H1 (cell line): ENCODE results near the gene MAGED2. TPM values are rescaled to one million over a fixed set of nuclear protein-coding genes. Genes with fewer than 3 reads are reported as not detected.

ENCODE experiments used
- CTCF ChIA-PET: fragments of 300-600 bp; sonication (Branson Sonifier 250); formaldehyde crosslinking; loops from one replicate; lab custom pipeline; 2021; ENCODE audit not compliant: partially characterized antibody; lab: Charles Lee
- POLR2A ChIA-PET: fragments of 300-600 bp; sonication (Branson Sonifier 250); formaldehyde crosslinking; loops from one replicate; lab custom pipeline; 2021; ENCODE audit warnings: inconsistent platforms; ENCODE audit not compliant: partially characterized antibody; lab: Charles Lee
- DNase-seq, 2 experiments: peaks; one replicate each; pipeline versions ENCODE4 v3.0.0 to v3.0.0-alpha.2; 2010 to 2022; ENCODE audit warnings: low spot score in 2 of 2, low read depth in 1 of 2, mixed read lengths in 1 of 2
- FAIRE-seq: peaks from 2 replicates; lab custom pipeline; 2011; peaks lifted over from hg19 to GRCh38; lab: Jason Lieb, UNC
- H2AFZ ChIP-seq: 2 replicates; pipeline ENCODE4 v1.8.1; 2012; ENCODE audit warnings: low read length, inconsistent platforms
- H2AK5ac ChIP-seq: 2 replicates; pipeline ENCODE4 v1.6.1; 2013; ENCODE audit warnings: low read depth, low read length
- H2BK120ac ChIP-seq: replicated peaks from 2 replicates; pipeline ENCODE3; 2013; ENCODE audit warnings: low read depth, low read length, inconsistent platforms
- H2BK12ac ChIP-seq: 2 replicates; pipeline ENCODE4 v1.6.1; 2013; ENCODE audit warnings: low read depth, low read length
- H2BK15ac ChIP-seq: 2 replicates; pipeline ENCODE4 v1.6.1; 2013; ENCODE audit warnings: low read length
- H2BK20ac ChIP-seq: 2 replicates; pipeline ENCODE4 v1.6.1; 2013; ENCODE audit warnings: low read length
- H2BK5ac ChIP-seq: 2 replicates; pipeline ENCODE4 v1.6.1; 2013; ENCODE audit warnings: low read depth, low read length
- H3K14ac ChIP-seq: 2 replicates; pipeline ENCODE4 v1.6.1; 2013; ENCODE audit warnings: inconsistent platforms; ENCODE audit not compliant: insufficient read length
- H3K18ac ChIP-seq: 2 replicates; pipeline ENCODE4 v1.6.1; 2013; ENCODE audit warnings: low read length; ENCODE audit errors: extremely low read depth
- H3K23ac ChIP-seq: 2 replicates; pipeline ENCODE4 v1.6.1; 2013; ENCODE audit warnings: inconsistent platforms; ENCODE audit not compliant: insufficient read length
- H3K23me2 ChIP-seq: 2 replicates; pipeline ENCODE4 v1.6.1; 2013; ENCODE audit warnings: low read depth, low read length
- H3K27ac ChIP-seq: 2 replicates; pipeline ENCODE4 v1.6.1; 2011; ENCODE audit warnings: low read depth, low read length, inconsistent platforms
- H3K27me3 ChIP-seq, 4 experiments: replicated peaks in 1 of 4; 1 replicate in 1 of 4; 2 replicates in 3 of 4; pipeline versions ENCODE4 v1.6.1 to v1.8.1; 2011 to 2013; ENCODE audit warnings: low read length in 3 of 4, mild to moderate bottlenecking in 3 of 4, inconsistent platforms in 2 of 4, mixed read lengths in 2 of 4, moderate library complexity in 1 of 4; ENCODE audit not compliant: control insufficient read depth in 3 of 4, insufficient read depth in 3 of 4; ENCODE audit errors: extremely low read depth in 1 of 4
- H3K36me3 ChIP-seq, 4 experiments: 2 replicates each; pipeline versions ENCODE4 v1.6.1 to v1.8.1; 2011 to 2013; ENCODE audit warnings: mild to moderate bottlenecking in 4 of 4, low read length in 3 of 4, moderate library complexity in 2 of 4, control low read depth in 1 of 4, inconsistent platforms in 1 of 4; ENCODE audit not compliant: insufficient read depth in 4 of 4, control insufficient read depth in 2 of 4
- H3K4ac ChIP-seq: replicated peaks from 2 replicates; pipeline ENCODE3; 2013; ENCODE audit warnings: low read length, low read depth, mixed read lengths, inconsistent platforms; ENCODE audit not compliant: insufficient read length
- H3K4me1 ChIP-seq, 4 experiments: replicated peaks in 1 of 4; 1 replicate in 1 of 4; 2 replicates in 3 of 4; pipeline versions ENCODE4 v1.6.1 to v1.8.1; 2011 to 2013; ENCODE audit warnings: low read length in 3 of 4, inconsistent platforms in 2 of 4, mixed read lengths in 1 of 4; ENCODE audit not compliant: insufficient read depth in 4 of 4, control insufficient read depth in 3 of 4
- H3K4me2 ChIP-seq, 2 experiments: 2 replicates each; pipeline versions ENCODE4 v1.6.1 to v1.8.1; 2011 to 2013; ENCODE audit warnings: low read depth in 2 of 2, low read length in 2 of 2, control low read depth in 1 of 2, inconsistent platforms in 1 of 2, mild to moderate bottlenecking in 1 of 2; ENCODE audit not compliant: insufficient read depth in 1 of 2
- H3K4me3 ChIP-seq, 4 experiments: fragments of 200-600, 300-600 bp in 1 of 4; sonication (generic), shearing (Covaris generic), sonication (Bioruptor Twin) in 1 of 4; 2 replicates each; pipeline versions ENCODE4 v1.5.1 to v1.8.1; 2011 to 2016; ENCODE audit warnings: low read length in 4 of 4, low read depth in 3 of 4, control low read depth in 2 of 4, inconsistent platforms in 2 of 4, mild to moderate bottlenecking in 2 of 4, mixed read lengths in 1 of 4, moderate library complexity in 1 of 4; ENCODE audit not compliant: insufficient read depth in 2 of 4; ENCODE audit errors: extremely low read depth in 1 of 4
- H3K56ac ChIP-seq: replicated peaks from 2 replicates; pipeline ENCODE3; 2013; ENCODE audit warnings: low read depth, mild to moderate bottlenecking, mixed read lengths, low read length, inconsistent platforms; ENCODE audit not compliant: insufficient read length
- H3K79me1 ChIP-seq: 2 replicates; pipeline ENCODE4 v1.6.1; 2013; ENCODE audit warnings: low read depth, low read length, control low read depth
- H3K79me2 ChIP-seq, 2 experiments: 2 replicates each; pipeline versions ENCODE4 v1.6.1 to v1.8.1; 2012 to 2013; ENCODE audit warnings: low read length in 2 of 2, mild to moderate bottlenecking in 2 of 2, inconsistent platforms in 1 of 2; ENCODE audit not compliant: insufficient read depth in 2 of 2, control insufficient read depth in 1 of 2
- H3K9ac ChIP-seq, 4 experiments: replicated peaks in 1 of 4; 1 replicate in 1 of 4; 2 replicates in 3 of 4; pipeline versions ENCODE4 v1.6.1 to v1.8.1; 2011 to 2013; ENCODE audit warnings: low read depth in 3 of 4, low read length in 3 of 4, control low read depth in 2 of 4, mild to moderate bottlenecking in 2 of 4, moderate library complexity in 2 of 4, inconsistent platforms in 1 of 4; ENCODE audit errors: extremely low read depth in 1 of 4
- H3K9me3 ChIP-seq, 2 experiments: 2 replicates each; pipeline versions ENCODE4 v1.6.1 to v1.8.1; 2012 to 2013; ENCODE audit warnings: mild to moderate bottlenecking in 2 of 2, moderate library complexity in 2 of 2, control low read depth in 1 of 2, inconsistent platforms in 1 of 2, low read depth in 1 of 2, low read length in 1 of 2, mixed read lengths in 1 of 2; ENCODE audit not compliant: insufficient read depth in 2 of 2
- H4K20me1 ChIP-seq, 2 experiments: replicated peaks in 1 of 2; 2 replicates each; pipeline versions ENCODE3 to v1.8.1; 2011 to 2013; ENCODE audit warnings: inconsistent platforms in 2 of 2, low read length in 2 of 2, mild to moderate bottlenecking in 1 of 2; ENCODE audit not compliant: insufficient read depth in 2 of 2, control insufficient read depth in 1 of 2
- H4K5ac ChIP-seq: 2 replicates; pipeline ENCODE4 v1.6.1; 2013; ENCODE audit warnings: low read length, low read depth, mixed read lengths, inconsistent platforms; ENCODE audit not compliant: insufficient read length
- H4K8ac ChIP-seq: 2 replicates; pipeline ENCODE4 v1.8.0; 2013; ENCODE audit warnings: mild to moderate bottlenecking, moderate library complexity, low read length, inconsistent platforms; ENCODE audit not compliant: insufficient read depth; ENCODE audit errors: extremely low read depth
- H4K91ac ChIP-seq: replicated peaks from 2 replicates; pipeline ENCODE3; 2013; ENCODE audit warnings: low read length, mixed read lengths, inconsistent platforms; ENCODE audit not compliant: insufficient read length
- ASH2L ChIP-seq: fragments of 200-600, 300-600 bp; sonication (generic); IDR thresholded peaks from one replicate; pipeline ENCODE4 v1.7.1; 2017; ENCODE audit warnings: low read length
- BRCA1 ChIP-seq: IDR thresholded peaks from 2 replicates; pipeline ENCODE4 v1.6.1; 2012; ENCODE audit warnings: low read depth, low read length, improper control_type of control experiment
- CBX5 ChIP-seq: fragments of 300-800, 300-1000 bp; sonication (generic); IDR thresholded peaks from 2 replicates; pipeline ENCODE4 v1.7.1; 2016; ENCODE audit warnings: antibody characterized with exemption, low read length, low read depth
- GABPA ChIP-seq: IDR thresholded peaks from 2 replicates; pipeline ENCODE4 v1.6.1; 2011; ENCODE audit warnings: mild to moderate bottlenecking, low read length, moderate library complexity, borderline replicate concordance; ENCODE audit not compliant: insufficient read depth
- HDAC6 ChIP-seq: IDR thresholded peaks from one replicate; pipeline ENCODE4 v1.7.1; 2012; ENCODE audit warnings: low read depth, mild to moderate bottlenecking, inconsistent platforms, low read length, moderate library complexity
- RAD21 ChIP-seq, 2 experiments: IDR thresholded peaks in 1 of 2; conservative IDR thresholded peaks in 1 of 2; 2 replicates each; pipeline ENCODE4 v1.6.1; 2011; ENCODE audit warnings: low read depth in 2 of 2, low read length in 2 of 2, improper control_type of control experiment in 1 of 2, inconsistent platforms in 1 of 2, mild to moderate bottlenecking in 1 of 2, moderate library complexity in 1 of 2
- TAF1 ChIP-seq: IDR thresholded peaks from 2 replicates; pipeline ENCODE4 v1.6.1; 2011; ENCODE audit warnings: mild to moderate bottlenecking, low read depth, low read length
- TAF7 ChIP-seq: optimal IDR thresholded peaks from 2 replicates; pipeline ENCODE3; 2011; ENCODE audit warnings: low read depth, mild to moderate bottlenecking, inconsistent platforms, low read length, moderate library complexity, borderline replicate concordance
- WGBS, 2 experiments: shearing (Covaris generic) in 1 of 2; methylation state at CpG; one replicate each; pipeline versions ENCODE4 v1.1.6 to v1.1.7; 2013 to 2015; ENCODE audit warnings: low lambda C conversion rate in 2 of 2, mixed read lengths in 2 of 2, inconsistent platforms in 1 of 2, low coverage in 1 of 2, missing lambda C conversion rate in 1 of 2; ENCODE audit not compliant: insufficient replicate concordance in 2 of 2, insufficient coverage in 1 of 2, insufficient read length in 1 of 2; ENCODE audit errors: extremely low coverage in 1 of 2, missing lambda C conversion rate in 1 of 2; 5-methylcytosine and 5-hydroxymethylcytosine counted together
- polyA plus RNA-seq, 7 experiments: library from polyadenylated mRNA; depleted of rRNA in 3 of 7; stranded (reverse) in 5 of 7; unstranded in 2 of 7; fragments of >200 nt in 5 of 7; fragments of 200-250 nt in 2 of 7; gene quantifications; 1 replicate in 5 of 7; 2 replicates in 1 of 7; 4 replicates in 1 of 7; pipeline versions ENCODE4 v1.2.1 to v1.2.3, GENCODE V29; 2011 to 2013; ENCODE audit warnings: missing spikeins in 2 of 7, mixed read lengths in 2 of 7
- total RNA-seq: library from RNA; stranded (reverse); fragmentation: NEBNext Ultra II Directional; extraction: Animal tissue kit (Norgen Biotek cat#: 25700); gene quantifications from 2 replicates; pipeline ENCODE4 v1.2.1, GENCODE V29; 2021
- TF ChIP-seq, protein P1 (sequence below), 3 experiments: IDR thresholded peaks; 1 replicate in 2 of 3; 2 replicates in 1 of 3; pipeline versions ENCODE4 v1.5.1 to v1.6.1; 2011; ENCODE audit warnings: low read length in 3 of 3, mild to moderate bottlenecking in 3 of 3, inconsistent platforms in 2 of 3, low read depth in 1 of 3, moderate library complexity in 1 of 3; ENCODE audit not compliant: insufficient read depth in 1 of 3; ENCODE audit errors: control extremely low read depth in 1 of 3

The MAGED2 gene
- total and polyA plus RNA-seq, 2 of the 8 experiments (the other 6 are each of a cell fraction or from before 2014, with no cell fraction given), result 83.3 to 120 TPM

GRCh38 chrX:54786967-54787366 lies 20.6 kb upstream of the MAGED2 start:
- H3K18ac ChIP-seq, result no peak overlapping the region
- no peak for TF ChIP-seq GABPA
- TF ChIP-seq TAF1, result no peak
- no peak for TF ChIP-seq TAF7
- TF ChIP-seq BRCA1, result no peak
- peak; percentile 62 to 71 for TF ChIP-seq RAD21 (IDR thresholded peaks at IDR 0.05 in 1 of 2, conservative IDR thresholded peaks at IDR 0.05 in 1 of 2; ENCODE audit: low read depth in 2 of 2, low read length in 2 of 2)
- no peak for TF ChIP-seq HDAC6
- TF ChIP-seq, protein P1, sequence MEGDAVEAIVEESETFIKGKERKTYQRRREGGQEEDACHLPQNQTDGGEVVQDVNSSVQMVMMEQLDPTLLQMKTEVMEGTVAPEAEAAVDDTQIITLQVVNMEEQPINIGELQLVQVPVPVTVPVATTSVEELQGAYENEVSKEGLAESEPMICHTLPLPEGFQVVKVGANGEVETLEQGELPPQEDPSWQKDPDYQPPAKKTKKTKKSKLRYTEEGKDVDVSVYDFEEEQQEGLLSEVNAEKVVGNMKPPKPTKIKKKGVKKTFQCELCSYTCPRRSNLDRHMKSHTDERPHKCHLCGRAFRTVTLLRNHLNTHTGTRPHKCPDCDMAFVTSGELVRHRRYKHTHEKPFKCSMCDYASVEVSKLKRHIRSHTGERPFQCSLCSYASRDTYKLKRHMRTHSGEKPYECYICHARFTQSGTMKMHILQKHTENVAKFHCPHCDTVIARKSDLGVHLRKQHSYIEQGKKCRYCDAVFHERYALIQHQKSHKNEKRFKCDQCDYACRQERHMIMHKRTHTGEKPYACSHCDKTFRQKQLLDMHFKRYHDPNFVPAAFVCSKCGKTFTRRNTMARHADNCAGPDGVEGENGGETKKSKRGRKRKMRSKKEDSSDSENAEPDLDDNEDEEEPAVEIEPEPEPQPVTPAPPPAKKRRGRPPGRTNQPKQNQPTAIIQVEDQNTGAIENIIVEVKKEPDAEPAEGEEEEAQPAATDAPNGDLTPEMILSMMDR (IDR thresholded peaks at IDR 0.05; ENCODE audit: control extremely low read depth in 1 of 3, insufficient read depth in 1 of 3, low read depth in 1 of 3, low read length in 3 of 3), result peak; percentile 37 to 65 (median 47)
- TF ChIP-seq ASH2L, result no peak
- no peak for TF ChIP-seq CBX5
- TF ChIP-seq, all 59 proteins: peak for 2
- no peaks in the 10 kb centered on the region for H3K79me2 ChIP-seq
- H3K36me3 ChIP-seq, result no peaks in the 10 kb centered on the region
- FAIRE-seq, result peak; percentile 80
- H3K4me1 ChIP-seq, result no peaks in the 10 kb centered on the region
- no peak overlapping the region for H3K27ac ChIP-seq
- no peak overlapping the region for H2BK120ac ChIP-seq
- no peak overlapping the region for H3K4me2 ChIP-seq
- H2AFZ ChIP-seq, result no peak overlapping the region
- H3K23ac ChIP-seq, result no peak overlapping the region
- H2AK5ac ChIP-seq, result no peak overlapping the region
- H3K4ac ChIP-seq, result no peak overlapping the region
- H3K23me2 ChIP-seq, result no peaks in the 10 kb centered on the region
- H2BK15ac ChIP-seq, result no peak overlapping the region
- no peak for DNase-seq
- H3K27me3 ChIP-seq, result no peaks in the 10 kb centered on the region
- no peak overlapping the region for H2BK5ac ChIP-seq
- H2BK12ac ChIP-seq, result no peak overlapping the region
- POLR2A ChIA-PET, result interaction anchor here (1.0 to 2.3 kb wide), 2 partner anchors 147 to 742 kb away, joined by 3 to 12 read pairs; no protein-coding TSS in a partner anchor
- H3K4me3 ChIP-seq, result no peak overlapping the region
- no peak overlapping the region for H4K8ac ChIP-seq
- H3K9me3 ChIP-seq, result no peaks in the 10 kb centered on the region
- H3K56ac ChIP-seq, result no peak overlapping the region
- H4K5ac ChIP-seq, result no peak overlapping the region
- WGBS, 2 experiments, result 75% methylated on average over 2 of the region's 2 CpGs; no CpG with 5 or more reads in 1 of the 2 experiments
- H3K14ac ChIP-seq, result no peak overlapping the region
- no peaks in the 10 kb centered on the region for H3K79me1 ChIP-seq
- H4K20me1 ChIP-seq, result no peaks in the 10 kb centered on the region
- H2BK20ac ChIP-seq, result no peak overlapping the region
- no peak overlapping the region for H4K91ac ChIP-seq
- H3K9ac ChIP-seq, result no peak overlapping the region
- CTCF ChIA-PET, result interaction anchor here (0.6 to 2.3 kb wide), 8 partner anchors 28 to 331 kb away, joined by 3 to 14 read pairs (median 4); no protein-coding TSS in a partner anchor
